Loucy (cell line): ENCODE measurements around the gene RXRA.

Experiments
- H2AFZ ChIP-seq: fragments of 200-600 bp; sonication (generic); 2 replicates; pipeline ENCODE4 v1.6.0; 2016; ENCODE audit warnings: antibody characterized with exemption, mild to moderate bottlenecking, low read length, moderate library complexity
- H3F3A ChIP-seq: fragments of 200-600 bp; 2 replicates; pipeline ENCODE4 v1.6.0; 2016; ENCODE audit warnings: antibody characterized with exemption, low read depth, mild to moderate bottlenecking
- H3K27me3 ChIP-seq: fragments of 200-600 bp; sonication (generic); 2 replicates; pipeline ENCODE4 v1.6.1; 2014; ENCODE audit warnings: low read length, mild to moderate bottlenecking; ENCODE audit not compliant: insufficient read depth, poor library complexity, severe bottlenecking
- H3K36me3 ChIP-seq: fragments of 200-600 bp; sonication (generic); 2 replicates; pipeline ENCODE4 v1.6.1; 2016; ENCODE audit warnings: low read length; ENCODE audit not compliant: insufficient read depth
- H3K4me1 ChIP-seq: fragments of 200-600 bp; sonication (generic); 2 replicates; pipeline ENCODE4 v1.5.1; 2014; ENCODE audit warnings: low read length, mild to moderate bottlenecking; ENCODE audit not compliant: insufficient read depth, poor library complexity, severe bottlenecking
- H3K4me2 ChIP-seq: fragments of 200-600 bp; sonication (generic); 2 replicates; pipeline ENCODE4 v1.6.0; 2014; ENCODE audit warnings: antibody characterized with exemption, low read length, low read depth, mild to moderate bottlenecking; ENCODE audit not compliant: poor library complexity, severe bottlenecking
- H3K4me3 ChIP-seq: fragments of 200-600 bp; sonication (generic); 2 replicates; pipeline ENCODE4 v1.5.1; 2014; ENCODE audit warnings: low read length, mild to moderate bottlenecking, mixed read lengths; ENCODE audit not compliant: poor library complexity, severe bottlenecking
- H3K79me2 ChIP-seq: fragments of 200-600 bp; sonication (generic); 2 replicates; pipeline ENCODE4 v1.6.1; 2014; ENCODE audit warnings: low read length; ENCODE audit not compliant: insufficient read depth
- H3K9ac ChIP-seq: fragments of 200-600 bp; sonication (generic); 2 replicates; pipeline ENCODE4 v1.6.0; 2014; ENCODE audit warnings: mild to moderate bottlenecking, low read depth, low read length, moderate library complexity; ENCODE audit not compliant: poor library complexity, severe bottlenecking
- H3K9me2 ChIP-seq: fragments of 200-600 bp; sonication (generic); replicated peaks from 2 replicates; pipeline ENCODE4 v1.6.1; 2016; ENCODE audit warnings: low read depth, low read length, mixed read lengths
- H3K9me3 ChIP-seq: fragments of 200-600 bp; sonication (generic); 2 replicates; pipeline ENCODE4 v1.6.1; 2014; ENCODE audit warnings: mild to moderate bottlenecking, antibody characterized with exemption, low read length, low read depth; ENCODE audit not compliant: insufficient read depth
- H4K20me1 ChIP-seq: fragments of 200-600 bp; sonication (generic); 2 replicates; pipeline ENCODE4 v1.6.0; 2014; ENCODE audit warnings: antibody characterized with exemption, low read length, mild to moderate bottlenecking; ENCODE audit not compliant: insufficient read depth, poor library complexity, severe bottlenecking
- CTCF ChIP-seq: fragments of 200-600 bp; sonication (generic); conservative IDR thresholded peaks from 2 replicates; pipeline ENCODE4 v1.5.1; 2014; ENCODE audit warnings: mild to moderate bottlenecking, antibody characterized with exemption, low read length
- EZH2phosphoT487 ChIP-seq: fragments of 200-600 bp; IDR thresholded peaks from 2 replicates; pipeline ENCODE4 v1.6.1; 2018; ENCODE audit warnings: antibody characterized with exemption, mild to moderate bottlenecking, moderate library complexity, borderline replicate concordance

The RXRA gene

GRCh38 chr9:134301387-134302129 lies 24.7 kb upstream of the RXRA start:
- Histone ChIP-seq H3K36me3 (no peaks in the 10 kb centered on the region), H3K4me3 (no peak overlapping the region), H3K79me2 (no peaks in the 10 kb centered on the region), H3K4me2 (peak overlapping the region; percentile 28), H2AFZ (no peak overlapping the region), H3K4me1 (peaks cover 8% of the 10 kb centered on the region), H3F3A (no peaks in the 10 kb centered on the region), H3K9me2 (no peaks in the 10 kb centered on the region), H3K9me3 (no peaks in the 10 kb centered on the region), H4K20me1 (no peaks in the 10 kb centered on the region), H3K9ac (no peak overlapping the region), H3K27me3 (no peaks in the 10 kb centered on the region)
- no peak for TF ChIP-seq EZH2phosphoT487
- no peak for TF ChIP-seq CTCF

GRCh38 chr9:134302130-134302817 lies 24.0 kb upstream of the RXRA start:
- Histone ChIP-seq H3K4me2 (peak overlapping the region; percentile 28), H4K20me1 (no peaks in the 10 kb centered on the region), H3K9me3 (no peaks in the 10 kb centered on the region), H3F3A (no peaks in the 10 kb centered on the region), H3K36me3 (no peaks in the 10 kb centered on the region), H3K9me2 (no peaks in the 10 kb centered on the region), H3K27me3 (no peaks in the 10 kb centered on the region), H3K9ac (no peak overlapping the region), H3K4me3 (no peak overlapping the region), H2AFZ (no peak overlapping the region), H3K4me1 (peaks cover 8% of the 10 kb centered on the region), H3K79me2 (no peaks in the 10 kb centered on the region)
- TF ChIP-seq EZH2phosphoT487 (no peak), CTCF (no peak)

DNA sequence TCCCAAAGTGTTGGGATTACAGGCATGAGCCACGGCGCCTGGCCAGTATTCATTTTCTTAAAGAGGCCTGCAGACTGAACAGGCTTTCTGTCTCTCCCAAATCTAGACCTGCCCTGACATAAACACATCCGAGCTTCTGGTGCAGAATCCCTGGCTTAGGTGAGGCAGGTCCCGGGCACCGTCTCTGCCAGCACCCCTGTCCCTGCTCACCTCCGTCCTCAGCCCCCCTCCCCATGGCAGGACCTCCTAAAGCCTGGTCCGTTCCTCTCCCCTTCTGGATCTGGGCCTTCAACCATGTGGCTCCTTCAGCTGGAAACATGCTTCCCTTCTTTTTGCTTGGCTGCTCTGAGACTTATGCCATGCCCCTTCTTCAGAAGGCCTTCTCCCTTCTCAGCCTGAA lies 22.7 kb upstream of the RXRA start:
- Histone ChIP-seq H3K4me3 (no peak overlapping the region), H3K36me3 (no peaks in the 10 kb centered on the region), H3F3A (no peaks in the 10 kb centered on the region), H3K9ac (no peak overlapping the region), H3K4me2 (no peak overlapping the region), H3K9me3 (no peaks in the 10 kb centered on the region), H3K27me3 (no peaks in the 10 kb centered on the region), H3K79me2 (no peaks in the 10 kb centered on the region), H4K20me1 (no peaks in the 10 kb centered on the region), H2AFZ (no peak overlapping the region), H3K9me2 (no peaks in the 10 kb centered on the region), H3K4me1 (peaks cover 8% of the 10 kb centered on the region)
- no peak for TF ChIP-seq EZH2phosphoT487
- TF ChIP-seq CTCF = no peak
